CD4-positive, alpha-beta T cell (primary cell): ENCODE results near the gene FMN1. TPM values are rescaled to one million over a fixed set of nuclear protein-coding genes. Genes with fewer than 3 reads are reported as not detected.

ENCODE experiments used
- ATAC-seq: fragments of 200-7000 bp; cut with Tn5 transposase; one replicate; pipeline ENCODE4 v1.10.0; 2022; ENCODE audit warnings: mild to moderate bottlenecking; ENCODE audit not compliant: poor library complexity
- CTCF ChIA-PET: fragments of 350-600 bp; sonication (Branson Sonifier 250); formaldehyde crosslinking; loops from one replicate; lab custom pipeline; 2021; ENCODE audit warnings: antibody characterized with exemption, inconsistent platforms; lab: Charles Lee
- POLR2A ChIA-PET: fragments of 350-600 bp; sonication (Branson Sonifier 250); formaldehyde crosslinking; loops from one replicate; lab custom pipeline; 2021; ENCODE audit warnings: antibody characterized with exemption, inconsistent platforms; lab: Charles Lee
- DNase-seq, 14 experiments: peaks; one replicate each; pipeline ENCODE4 v3.0.0-alpha.2; 2013 to 2020; ENCODE audit warnings: mixed read lengths in 2 of 14
- H3K27ac ChIP-seq, 2 donors: one replicate each; pipeline versions ENCODE4 v1.5.1 to v1.7.0; 2013; ENCODE audit warnings: low read length in 2 of 2, low read depth in 1 of 2, mild to moderate bottlenecking in 1 of 2
- H3K27me3 ChIP-seq, 2 experiments: 1 replicate in 1 of 2; 2 replicates in 1 of 2; pipeline versions ENCODE4 v1.6.1 to v1.7.0; 2013; ENCODE audit warnings: low read length in 2 of 2, control low read depth in 1 of 2, mild to moderate bottlenecking in 1 of 2, moderate library complexity in 1 of 2; ENCODE audit not compliant: insufficient read depth in 2 of 2, control insufficient read depth in 1 of 2
- H3K36me3 ChIP-seq: one replicate; pipeline ENCODE4 v1.6.1; 2013; ENCODE audit warnings: low read length, control low read depth; ENCODE audit not compliant: insufficient read depth
- H3K4me1 ChIP-seq: one replicate; pipeline ENCODE4 v1.6.1; 2013; ENCODE audit warnings: low read length, control low read depth; ENCODE audit not compliant: insufficient read depth
- H3K4me3 ChIP-seq: one replicate; pipeline ENCODE4 v1.5.1; 2013; ENCODE audit warnings: mild to moderate bottlenecking, low read length, moderate library complexity
- H3K9me3 ChIP-seq, 2 experiments: 1 replicate in 1 of 2; 2 replicates in 1 of 2; pipeline versions ENCODE4 v1.6.1 to v1.7.0; 2013; ENCODE audit warnings: low read length in 2 of 2, mild to moderate bottlenecking in 2 of 2, control low read depth in 1 of 2, moderate library complexity in 1 of 2; ENCODE audit not compliant: control insufficient read depth in 1 of 2, insufficient read depth in 1 of 2
- H3K27ac Mint-ChIP-seq: one replicate; pipeline ENCODE4 v1.8.0; 2020; ENCODE audit warnings: mixed read lengths
- H3K27me3 Mint-ChIP-seq: one replicate; pipeline ENCODE4 v1.8.0; 2021; ENCODE audit warnings: mixed read lengths
- H3K36me3 Mint-ChIP-seq: one replicate; pipeline ENCODE4 v1.8.0; 2021; ENCODE audit warnings: low read depth, mixed read lengths
- H3K4me1 Mint-ChIP-seq: one replicate; pipeline ENCODE4 v1.8.0; 2021; ENCODE audit warnings: low read depth, mixed read lengths
- H3K4me3 Mint-ChIP-seq: one replicate; pipeline ENCODE4 v1.8.0; 2020; ENCODE audit warnings: mild to moderate bottlenecking, mixed read lengths
- H3K9me3 Mint-ChIP-seq: one replicate; pipeline ENCODE4 v1.8.0; 2020; ENCODE audit warnings: mixed read lengths
- CTCF ChIP-seq: fragments of 200-600 bp; IDR thresholded peaks from one replicate; pipeline ENCODE4 v1.8.0; 2022; ENCODE audit warnings: antibody characterized with exemption, mild to moderate bottlenecking
- intact Hi-C, 2 experiments: fragments of 100-400 bp; cut with DNase I in 1 of 2; cut with micrococcal nuclease in 1 of 2; formaldehyde crosslinking; loops; one replicate each; pipeline versions ENCODE4 v1.15.1 to v1.9.0; 2023 to 2025; cut with DNase I, micrococcal nuclease
- total RNA-seq, 174 experiments: library from RNA in 2 of 174; stranded (reverse) in 2 of 174; gene quantifications; one replicate each; pipeline ENCODE4 v1.2.3 and lab custom pipeline; 2021 to 2026

FMN1 gene
- total RNA-seq, 2 experiments from 2014 or later: 0.39 to 0.55 TPM

GRCh38 chr15:32807331-32807730, 387.2 kb downstream of the FMN1 start:
- no peaks in the 10 kb centered on the region for H3K4me1 Mint-ChIP-seq
- H3K9me3 Mint-ChIP-seq: no peaks in the 10 kb centered on the region
- no peaks in the 10 kb centered on the region for H3K4me1 ChIP-seq
- no peaks in the 10 kb centered on the region for H3K9me3 ChIP-seq
- no peak overlapping the region for H3K4me3 Mint-ChIP-seq
- no peaks in the 10 kb centered on the region for H3K36me3 Mint-ChIP-seq
- intact Hi-C loops: no loop called here
- H3K27ac Mint-ChIP-seq: no peak overlapping the region
- peaks cover 13% of the 10 kb centered on the region for H3K27me3 Mint-ChIP-seq
- no peak for DNase-seq
- H3K36me3 ChIP-seq: no peaks in the 10 kb centered on the region
- no peak for ATAC-seq
- no peaks in the 10 kb centered on the region for H3K27me3 ChIP-seq
- POLR2A ChIA-PET: no interaction called here
- no peak for TF ChIP-seq CTCF
- H3K4me3 ChIP-seq: no peak overlapping the region
- H3K27ac ChIP-seq: no peak overlapping the region
- CTCF ChIA-PET: no interaction called here

GRCh38 chr15:32803631-32804030, 390.9 kb downstream of the FMN1 start:
- Mint-ChIP-seq H3K27ac (no peak overlapping the region), H3K27me3 (peaks cover 9% of the 10 kb centered on the region), H3K4me3 (no peak overlapping the region), H3K4me1 (no peaks in the 10 kb centered on the region), H3K36me3 (no peaks in the 10 kb centered on the region), H3K9me3 (no peaks in the 10 kb centered on the region)
- ChIA-PET POLR2A (no interaction called here), CTCF (no interaction called here)
- Histone ChIP-seq H3K9me3 (no peaks in the 10 kb centered on the region), H3K4me1 (no peaks in the 10 kb centered on the region), H3K27ac (no peak overlapping the region), H3K36me3 (no peaks in the 10 kb centered on the region), H3K4me3 (no peak overlapping the region), H3K27me3 (no peaks in the 10 kb centered on the region)
- no peak for ATAC-seq
- intact Hi-C loops: no loop called here
- TF ChIP-seq CTCF: no peak
- no peak for DNase-seq

- Mint-ChIP-seq H3K4me1 (no peaks in the 10 kb centered on the region), H3K9me3 (no peaks in the 10 kb centered on the region), H3K27ac (no peak overlapping the region), H3K4me3 (no peak overlapping the region), H3K27me3 (peaks cover 9% of the 10 kb centered on the region), H3K36me3 (no peaks in the 10 kb centered on the region)
- no peak for ATAC-seq
- Histone ChIP-seq H3K9me3 (no peaks in the 10 kb centered on the region), H3K4me1 (no peaks in the 10 kb centered on the region), H3K27ac (no peak overlapping the region), H3K4me3 (no peak overlapping the region), H3K36me3 (no peaks in the 10 kb centered on the region), H3K27me3 (no peaks in the 10 kb centered on the region)
- no peak for TF ChIP-seq CTCF
- POLR2A ChIA-PET: no interaction called here
- no peak for DNase-seq
- intact Hi-C loops: no loop called here
- CTCF ChIA-PET: no interaction called here
Measured at GRCh38 chr15:32802286-32802936, 392.1 kb downstream of the FMN1 start.
